ENCODE measurements around the gene GRM6. TPM values are rescaled to one million over a fixed set of nuclear protein-coding genes. Genes with fewer than 3 reads are reported as not detected.

The GRM6 gene
- total RNA-seq (not detected), polyA plus RNA-seq (ENCODE audit: insufficient read depth in 1 of 8, insufficient read length in 8 of 8, low replicate concordance in 1 of 8) (1 to 10 TPM in 1 of 8 donors, under 1 TPM in 7; 0.23 to 1.1 (median 0.59) TPM)
- long read RNA-seq, donor 1 = 0 reads
- long read RNA-seq, donor 2 = 0 reads
- long read RNA-seq, donor 3 = 0 reads
- long read RNA-seq, donor 4 = 0 reads
- long read RNA-seq, donor 5 = 0 reads
- long read RNA-seq, donor 6 = 0 reads
- long read RNA-seq, donor 7 = 0 reads
- long read RNA-seq, donor 8 = 0 reads
- long read RNA-seq, donor 9 = 0 reads
- long read RNA-seq, donor 10 = 0 reads
- long read RNA-seq, donor 11 = 0 reads

- Histone ChIP-seq H3K4me3 (ENCODE audit: low read length) (no peak within 1 kb of the TSS), H3K27ac (ENCODE audit: low read length) (no peak within 1 kb of the TSS), H3K27me3 (ENCODE audit: control insufficient read depth, insufficient read depth, low read length) (peaks cover 45% of the 10 kb centered on the region), H3K36me3 (ENCODE audit: control insufficient read depth, insufficient read depth, low read length) (no peaks in the 10 kb centered on the region), H3K4me1 (ENCODE audit: control insufficient read depth, insufficient read depth, low read length) (no peaks in the 10 kb centered on the region), H3K9me3 (replicated peaks; ENCODE audit: control insufficient read depth, low read depth, low read length) (peaks cover 8% of the 10 kb centered on the region)
- no peak for DNase-seq
- WGBS (ENCODE audit: insufficient coverage) = under 1% methylated on average over 74 of the region's 97 CpGs
These were observed at the start of gene GRM6 for GRCh38 chr5:178994580-178995340. Gene GRM6 (minus strand): TSS chr5:178995320. CDS start chr5:178994944, 376 bp downstream.

- no peak overlapping the region for H3K4me3 ChIP-seq (ENCODE audit: low read length)
- no CpG with 5 or more reads among the region's 2 CpGs for WGBS (ENCODE audit: insufficient coverage)
- H3K4me1 ChIP-seq (ENCODE audit: control insufficient read depth, insufficient read depth, low read length) = no peaks in the 10 kb centered on the region
- H3K27ac ChIP-seq (ENCODE audit: low read length) = no peak overlapping the region
- no peaks in the 10 kb centered on the region for H3K27me3 ChIP-seq (ENCODE audit: control insufficient read depth, insufficient read depth, low read length)
- no peaks in the 10 kb centered on the region for H3K36me3 ChIP-seq (ENCODE audit: control insufficient read depth, insufficient read depth, low read length)
- no peak for DNase-seq
- H3K9me3 ChIP-seq (replicated peaks; ENCODE audit: control insufficient read depth, low read depth, low read length) = peaks cover 2% of the 10 kb centered on the region
These were observed 49.6 kb upstream of the GRM6 start for GRCh38 chr5:179044765-179045164.

- Histone ChIP-seq H3K4me3 (ENCODE audit: low read length) (no peak overlapping the region), H3K9me3 (replicated peaks; ENCODE audit: control insufficient read depth, low read depth, low read length) (peaks cover 61% of the 10 kb centered on the region), H3K36me3 (ENCODE audit: control insufficient read depth, insufficient read depth, low read length) (peaks cover 27% of the 10 kb centered on the region), H3K4me1 (ENCODE audit: control insufficient read depth, insufficient read depth, low read length) (no peaks in the 10 kb centered on the region), H3K27ac (ENCODE audit: low read length) (no peak overlapping the region), H3K27me3 (ENCODE audit: control insufficient read depth, insufficient read depth, low read length) (no peaks in the 10 kb centered on the region)
- no peak for DNase-seq
- WGBS (ENCODE audit: insufficient coverage) = no CpG with 5 or more reads among the region's 7 CpGs
These were observed 38.0 kb upstream of the GRM6 start for GRCh38 chr5:179033004-179033580.

DNA sequence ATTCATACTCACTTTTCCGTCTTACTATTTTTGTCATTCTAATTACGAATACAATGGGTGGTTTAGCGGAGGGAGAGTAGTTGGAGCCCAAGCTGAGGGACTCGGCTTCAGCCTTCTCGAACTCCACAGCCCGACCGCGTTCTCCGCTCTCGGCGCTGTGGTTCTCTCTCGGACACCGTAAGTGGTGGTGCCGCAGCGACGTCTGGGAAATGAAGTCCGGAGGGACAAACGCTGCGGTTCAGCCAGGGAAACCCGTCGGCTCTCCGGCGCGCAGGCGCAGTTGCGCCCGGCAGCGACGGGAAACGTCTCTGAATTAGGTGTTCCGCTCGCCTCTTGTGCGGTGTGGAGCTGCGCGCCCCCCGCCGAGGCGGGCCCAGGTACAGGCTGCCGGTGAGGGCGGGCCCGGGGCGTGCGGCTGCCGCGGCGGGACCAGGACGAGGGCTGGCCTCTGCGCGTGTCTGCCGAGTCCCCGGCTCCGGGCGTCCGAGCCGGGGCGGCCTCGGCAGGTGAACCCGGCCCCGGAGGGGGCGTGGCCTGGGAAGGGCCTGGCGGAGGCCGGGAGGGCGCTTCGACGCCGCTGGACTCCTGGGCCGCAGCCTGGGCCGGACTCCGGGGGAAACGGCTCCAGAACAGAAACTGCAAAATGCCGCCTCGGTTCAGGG lies 28.5 kb upstream of the GRM6 start, which contains the start of gene ZNF879:
TSS of gene ZNF879 (plus strand) at position 277 of the 662 bp plus-strand sequence. CDS start 1,201 bp downstream, outside the sequence.
- H3K9me3 ChIP-seq (replicated peaks; ENCODE audit: control insufficient read depth, low read depth, low read length) = peaks cover 16% of the 10 kb centered on the region
- peak within 1 kb of the TSS; percentile 68 for H3K4me3 ChIP-seq (ENCODE audit: low read length)
- H3K27me3 ChIP-seq (ENCODE audit: control insufficient read depth, insufficient read depth, low read length) = no peaks in the 10 kb centered on the region
- H3K4me1 ChIP-seq (ENCODE audit: control insufficient read depth, insufficient read depth, low read length) = peaks cover 10% of the 10 kb centered on the region
- under 1% methylated on average over 69 of the region's 72 CpGs for WGBS (ENCODE audit: insufficient coverage)
- peak; percentile 99 for DNase-seq
- peak within 1 kb of the TSS; percentile 67 for H3K27ac ChIP-seq (ENCODE audit: low read length)
- peaks cover 29% of the 10 kb centered on the region for H3K36me3 ChIP-seq (ENCODE audit: control insufficient read depth, insufficient read depth, low read length)

DNA sequence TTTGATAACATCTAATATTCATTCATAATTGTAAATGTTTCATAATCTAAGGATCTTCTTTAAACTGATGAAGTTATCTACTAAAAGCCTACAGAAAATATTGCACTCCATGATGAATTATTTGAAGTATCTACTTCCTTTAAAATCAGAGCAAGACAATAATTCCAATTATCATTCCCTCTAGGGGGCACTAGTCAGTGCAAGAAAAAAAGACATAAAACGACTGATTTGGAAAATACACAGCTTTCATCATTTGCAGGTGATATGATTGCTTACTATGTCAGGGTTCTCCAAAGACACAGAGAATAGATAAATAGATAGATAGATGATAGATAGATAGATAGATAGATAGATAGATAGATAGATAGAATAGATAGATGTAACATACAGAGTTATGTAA lies 13.5 kb upstream of the GRM6 start:
- Histone ChIP-seq H3K4me1 (ENCODE audit: control insufficient read depth, insufficient read depth, low read length) (no peaks in the 10 kb centered on the region), H3K4me3 (ENCODE audit: low read length) (no peak overlapping the region), H3K27me3 (ENCODE audit: control insufficient read depth, insufficient read depth, low read length) (no peaks in the 10 kb centered on the region), H3K9me3 (replicated peaks; ENCODE audit: control insufficient read depth, low read depth, low read length) (no peaks in the 10 kb centered on the region), H3K36me3 (ENCODE audit: control insufficient read depth, insufficient read depth, low read length) (no peaks in the 10 kb centered on the region), H3K27ac (ENCODE audit: low read length) (no peak overlapping the region)
- WGBS (ENCODE audit: insufficient coverage) = no CpG with 5 or more reads among the region's 1 CpG
- DNase-seq = no peak

DNA sequence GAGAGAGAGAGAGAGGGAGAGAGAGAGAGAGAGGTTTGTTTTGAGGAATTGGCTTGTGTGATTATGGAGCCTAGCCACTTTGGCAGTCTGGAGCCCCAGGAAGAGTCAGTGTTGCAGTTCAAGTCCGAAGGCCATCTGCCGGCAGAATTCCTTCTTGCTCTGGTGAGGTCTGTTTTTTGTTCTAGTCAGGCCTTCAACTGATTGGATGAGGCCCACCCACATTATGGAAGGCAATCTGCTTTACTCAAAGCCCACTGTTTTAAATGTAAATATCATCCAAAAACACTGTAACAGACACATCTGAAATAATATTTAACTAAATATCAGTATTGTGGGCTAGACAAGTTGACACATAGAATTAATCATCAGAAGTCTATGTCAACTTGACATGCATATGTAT lies 11.4 kb upstream of the GRM6 start:
- no peak overlapping the region for H3K27ac ChIP-seq (ENCODE audit: low read length)
- no CpG with 5 or more reads among the region's 2 CpGs for WGBS (ENCODE audit: insufficient coverage)
- no peak for DNase-seq

GRCh38 chr5:178998441-178998840 lies 3.3 kb upstream of the GRM6 start:
- Histone ChIP-seq H3K4me3 (ENCODE audit: low read length) (no peak overlapping the region), H3K27me3 (ENCODE audit: control insufficient read depth, insufficient read depth, low read length) (peaks cover 33% of the 10 kb centered on the region), H3K9me3 (replicated peaks; ENCODE audit: control insufficient read depth, low read depth, low read length) (no peaks in the 10 kb centered on the region), H3K27ac (ENCODE audit: low read length) (no peak overlapping the region), H3K36me3 (ENCODE audit: control insufficient read depth, insufficient read depth, low read length) (no peaks in the 10 kb centered on the region), H3K4me1 (ENCODE audit: control insufficient read depth, insufficient read depth, low read length) (no peaks in the 10 kb centered on the region)
- DNase-seq = no peak
- WGBS (ENCODE audit: insufficient coverage) = 92% methylated on average over 13 of the region's 13 CpGs

More for the DNA sequence above, 11.4 kb upstream of the GRM6 start:
- H3K36me3 ChIP-seq (ENCODE audit: control insufficient read depth, insufficient read depth, low read length) = no peaks in the 10 kb centered on the region
- H3K4me1 ChIP-seq (ENCODE audit: control insufficient read depth, insufficient read depth, low read length) = no peaks in the 10 kb centered on the region
- H3K9me3 ChIP-seq (replicated peaks; ENCODE audit: control insufficient read depth, low read depth, low read length) = no peaks in the 10 kb centered on the region
- H3K27me3 ChIP-seq (ENCODE audit: control insufficient read depth, insufficient read depth, low read length) = no peaks in the 10 kb centered on the region
- H3K4me3 ChIP-seq (ENCODE audit: low read length) = no peak overlapping the region

- no peaks in the 10 kb centered on the region for H3K9me3 ChIP-seq (replicated peaks; ENCODE audit: control insufficient read depth, low read depth, low read length)
- peaks cover 44% of the 10 kb centered on the region for H3K27me3 ChIP-seq (ENCODE audit: control insufficient read depth, insufficient read depth, low read length)
- no peak overlapping the region for H3K27ac ChIP-seq (ENCODE audit: low read length)
- DNase-seq = no peak
- H3K4me3 ChIP-seq (ENCODE audit: low read length) = no peak overlapping the region
- no peaks in the 10 kb centered on the region for H3K4me1 ChIP-seq (ENCODE audit: control insufficient read depth, insufficient read depth, low read length)
- H3K36me3 ChIP-seq (ENCODE audit: control insufficient read depth, insufficient read depth, low read length) = no peaks in the 10 kb centered on the region
- WGBS (ENCODE audit: insufficient coverage) = 71% methylated on average over 4 of the region's 6 CpGs
These were observed 2.1 kb upstream of the GRM6 start for GRCh38 chr5:178997191-178997590.

DNA sequence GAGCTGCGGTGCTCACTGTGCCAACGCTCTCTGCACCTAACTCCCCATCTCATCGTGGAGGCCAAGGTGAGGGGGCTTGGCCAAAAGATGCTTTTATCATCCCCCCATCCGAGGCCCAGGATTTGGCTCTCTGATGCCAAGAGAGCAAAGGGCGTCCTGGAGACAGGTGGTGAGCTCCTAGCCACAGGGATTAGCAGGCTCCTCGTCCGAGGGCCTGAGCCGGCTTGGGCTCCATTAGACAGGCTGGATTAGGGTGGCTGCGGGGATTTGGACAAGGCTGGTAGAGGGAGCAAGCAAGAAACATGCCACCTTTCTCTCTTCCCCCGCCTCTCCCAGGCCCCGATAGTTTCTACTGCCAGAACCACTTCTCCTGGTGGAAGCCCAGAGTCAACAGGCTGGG lies 1.0 kb upstream of the GRM6 start:
- WGBS (ENCODE audit: insufficient coverage) = 46% methylated on average over 6 of the region's 11 CpGs
- Histone ChIP-seq H3K27me3 (ENCODE audit: control insufficient read depth, insufficient read depth, low read length) (peaks cover 45% of the 10 kb centered on the region), H3K36me3 (ENCODE audit: control insufficient read depth, insufficient read depth, low read length) (no peaks in the 10 kb centered on the region)

GRCh38 chr5:178995341-178995690 lies 196 bp upstream of the GRM6 start:
- peaks cover 3% of the 10 kb centered on the region for H3K9me3 ChIP-seq (replicated peaks; ENCODE audit: control insufficient read depth, low read depth, low read length)
- H3K27me3 ChIP-seq (ENCODE audit: control insufficient read depth, insufficient read depth, low read length) = peaks cover 45% of the 10 kb centered on the region
- no peaks in the 10 kb centered on the region for H3K4me1 ChIP-seq (ENCODE audit: control insufficient read depth, insufficient read depth, low read length)
- H3K27ac ChIP-seq (ENCODE audit: low read length) = no peak overlapping the region
- DNase-seq = no peak
- WGBS (ENCODE audit: insufficient coverage) = 7% methylated on average over 2 of the region's 6 CpGs
- H3K4me3 ChIP-seq (ENCODE audit: low read length) = no peak overlapping the region
- H3K36me3 ChIP-seq (ENCODE audit: control insufficient read depth, insufficient read depth, low read length) = no peaks in the 10 kb centered on the region

More for the DNA sequence above, 1.0 kb upstream of the GRM6 start:
- Histone ChIP-seq H3K4me3 (ENCODE audit: low read length) (no peak overlapping the region), H3K4me1 (ENCODE audit: control insufficient read depth, insufficient read depth, low read length) (no peaks in the 10 kb centered on the region), H3K27ac (ENCODE audit: low read length) (no peak overlapping the region), H3K9me3 (replicated peaks; ENCODE audit: control insufficient read depth, low read depth, low read length) (no peaks in the 10 kb centered on the region)
- DNase-seq = no peak

Data from muscle of leg (tissue), 16 donors.